Loucy (cell line): ENCODE results near the gene ORC4.

Source experiments
- EZH2phosphoT487 ChIP-seq: fragments of 200-600 bp; IDR thresholded peaks from 2 replicates; pipeline ENCODE4 v1.6.1; 2018; ENCODE audit warnings: antibody characterized with exemption, mild to moderate bottlenecking, moderate library complexity, borderline replicate concordance
- TF ChIP-seq, protein P1 (sequence below): fragments of 200-600 bp; sonication (generic); conservative IDR thresholded peaks from 2 replicates; pipeline ENCODE4 v1.5.1; 2014; ENCODE audit warnings: mild to moderate bottlenecking, antibody characterized with exemption, low read length

DNA sequence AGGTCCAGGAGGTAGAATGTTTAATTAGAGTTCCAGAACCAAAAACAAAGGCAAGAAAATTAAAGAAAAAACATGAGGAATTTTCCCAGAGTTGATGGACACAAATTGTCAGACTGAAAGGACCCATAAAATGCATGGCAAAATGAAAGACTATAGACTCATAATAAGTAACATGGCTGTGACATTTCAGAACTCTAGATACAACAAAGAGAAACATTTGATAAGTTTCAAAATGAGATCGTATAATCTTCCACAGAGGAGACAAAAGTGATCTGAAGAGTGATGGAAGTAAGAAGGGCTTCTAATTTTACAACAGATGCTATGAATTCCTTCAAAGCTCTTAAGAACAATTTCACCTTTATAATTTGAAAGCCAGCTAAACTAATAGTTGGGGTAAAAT is 20.4 kb downstream of the ORC4 start:
- TF ChIP-seq, protein P1, sequence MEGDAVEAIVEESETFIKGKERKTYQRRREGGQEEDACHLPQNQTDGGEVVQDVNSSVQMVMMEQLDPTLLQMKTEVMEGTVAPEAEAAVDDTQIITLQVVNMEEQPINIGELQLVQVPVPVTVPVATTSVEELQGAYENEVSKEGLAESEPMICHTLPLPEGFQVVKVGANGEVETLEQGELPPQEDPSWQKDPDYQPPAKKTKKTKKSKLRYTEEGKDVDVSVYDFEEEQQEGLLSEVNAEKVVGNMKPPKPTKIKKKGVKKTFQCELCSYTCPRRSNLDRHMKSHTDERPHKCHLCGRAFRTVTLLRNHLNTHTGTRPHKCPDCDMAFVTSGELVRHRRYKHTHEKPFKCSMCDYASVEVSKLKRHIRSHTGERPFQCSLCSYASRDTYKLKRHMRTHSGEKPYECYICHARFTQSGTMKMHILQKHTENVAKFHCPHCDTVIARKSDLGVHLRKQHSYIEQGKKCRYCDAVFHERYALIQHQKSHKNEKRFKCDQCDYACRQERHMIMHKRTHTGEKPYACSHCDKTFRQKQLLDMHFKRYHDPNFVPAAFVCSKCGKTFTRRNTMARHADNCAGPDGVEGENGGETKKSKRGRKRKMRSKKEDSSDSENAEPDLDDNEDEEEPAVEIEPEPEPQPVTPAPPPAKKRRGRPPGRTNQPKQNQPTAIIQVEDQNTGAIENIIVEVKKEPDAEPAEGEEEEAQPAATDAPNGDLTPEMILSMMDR: no peak
- no peak for TF ChIP-seq EZH2phosphoT487
